IPS-18a (cell line): ENCODE measurements around the gene SCN2B.

ENCODE experiments used
- H3K27ac ChIP-seq: one replicate; pipeline ENCODE4 v1.5.1; 2013; ENCODE audit warnings: low read length
- H3K27me3 ChIP-seq: one replicate; pipeline ENCODE4 v1.6.1; 2013; ENCODE audit warnings: mild to moderate bottlenecking, low read length; ENCODE audit not compliant: control insufficient read depth, insufficient read depth
- H3K36me3 ChIP-seq: one replicate; pipeline ENCODE4 v1.6.1; 2013; ENCODE audit warnings: low read depth, low read length; ENCODE audit not compliant: control insufficient read depth
- H3K4me1 ChIP-seq: one replicate; pipeline ENCODE4 v1.6.1; 2013; ENCODE audit warnings: low read depth, low read length; ENCODE audit not compliant: control insufficient read depth
- H3K4me3 ChIP-seq: one replicate; pipeline ENCODE4 v1.5.1; 2013; ENCODE audit warnings: low read length
- H3K9ac ChIP-seq: one replicate; pipeline ENCODE4 v1.6.1; 2013; ENCODE audit warnings: mild to moderate bottlenecking, low read length, moderate library complexity
- H3K9me3 ChIP-seq: one replicate; pipeline ENCODE4 v1.6.1; 2013; ENCODE audit warnings: low read depth, low read length; ENCODE audit not compliant: control insufficient read depth

Gene SCN2B

DNA sequence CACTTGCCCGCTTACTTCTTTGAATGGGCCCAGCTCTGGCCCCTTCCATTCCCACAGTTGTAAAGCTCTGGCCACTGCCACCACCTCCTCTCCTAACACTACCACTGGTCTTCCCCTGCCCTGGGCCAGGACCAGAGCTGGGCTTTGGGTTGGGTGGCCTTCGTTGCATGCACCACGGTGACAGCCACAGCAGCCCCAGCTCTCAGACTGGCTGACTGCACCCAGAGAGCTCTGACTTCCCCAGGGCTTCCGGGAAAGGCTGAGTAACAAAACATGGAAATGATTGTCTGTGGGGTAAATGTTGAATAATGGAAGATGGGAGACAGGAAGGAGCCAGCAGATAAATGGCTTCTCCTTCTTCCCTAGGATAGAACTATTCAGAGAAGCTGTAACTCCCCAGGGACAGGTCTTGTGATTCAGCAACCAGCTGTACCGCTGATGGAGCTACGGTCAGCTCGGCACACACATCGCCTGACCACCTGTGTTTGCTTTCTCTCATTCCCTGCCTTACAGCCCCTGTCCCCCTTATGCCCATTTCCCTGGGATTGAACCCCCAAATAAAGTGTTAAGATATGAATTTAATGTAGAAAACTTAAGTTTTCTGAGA, 51.4 kb downstream of the SCN2B start:
- Histone ChIP-seq H3K27ac (no peak overlapping the region), H3K4me3 (no peak overlapping the region), H3K27me3 (no peaks in the 10 kb centered on the region), H3K9me3 (no peaks in the 10 kb centered on the region), H3K4me1 (no peaks in the 10 kb centered on the region), H3K9ac (no peak overlapping the region), H3K36me3 (no peaks in the 10 kb centered on the region)

GRCh38 chr11:118120793-118121192, 55.6 kb downstream of the SCN2B start:
- Histone ChIP-seq H3K27me3 (no peaks in the 10 kb centered on the region), H3K9ac (no peak overlapping the region), H3K9me3 (no peaks in the 10 kb centered on the region), H3K36me3 (no peaks in the 10 kb centered on the region), H3K27ac (no peak overlapping the region), H3K4me1 (peaks cover 7% of the 10 kb centered on the region), H3K4me3 (no peak overlapping the region)

DNA sequence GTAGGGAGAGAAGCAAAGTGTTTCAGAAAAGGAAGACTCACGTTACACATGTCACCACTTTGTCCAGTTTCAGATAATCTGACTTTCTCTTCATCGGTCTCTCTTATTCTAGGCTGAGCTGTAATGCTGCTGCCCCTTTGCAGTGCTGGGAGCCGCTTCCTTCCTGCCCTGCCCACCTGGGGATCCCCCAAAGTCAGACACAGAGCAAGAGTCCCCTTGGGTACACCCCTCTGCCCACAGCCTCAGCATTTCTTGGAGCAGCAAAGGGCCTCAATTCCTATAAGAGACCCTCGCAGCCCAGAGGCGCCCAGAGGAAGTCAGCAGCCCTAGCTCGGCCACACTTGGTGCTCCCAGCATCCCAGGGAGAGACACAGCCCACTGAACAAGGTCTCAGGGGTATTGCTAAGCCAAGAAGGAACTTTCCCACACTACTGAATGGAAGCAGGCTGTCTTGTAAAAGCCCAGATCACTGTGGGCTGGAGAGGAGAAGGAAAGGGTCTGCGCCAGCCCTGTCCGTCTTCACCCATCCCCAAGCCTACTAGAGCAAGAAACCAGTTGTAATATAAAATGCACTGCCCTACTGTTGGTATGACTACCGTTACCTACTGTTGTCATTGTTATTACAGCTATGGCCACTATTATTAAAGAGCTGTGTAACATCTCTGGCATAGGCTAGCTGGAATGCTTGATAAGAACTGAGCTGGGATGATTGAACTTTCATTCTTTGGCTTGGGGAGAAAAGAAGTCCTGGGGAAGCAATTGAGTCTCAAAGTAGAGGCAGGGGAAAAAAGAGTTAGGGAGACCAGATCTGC, 58.4 kb downstream of the SCN2B start:
- Histone ChIP-seq H3K27ac (no peak overlapping the region), H3K4me3 (no peak overlapping the region), H3K27me3 (no peaks in the 10 kb centered on the region), H3K9ac (no peak overlapping the region), H3K36me3 (no peaks in the 10 kb centered on the region), H3K4me1 (peaks cover 7% of the 10 kb centered on the region), H3K9me3 (no peaks in the 10 kb centered on the region)

- Histone ChIP-seq H3K36me3 (no peaks in the 10 kb centered on the region), H3K27me3 (no peaks in the 10 kb centered on the region), H3K9ac (no peak overlapping the region), H3K4me3 (no peak overlapping the region), H3K4me1 (peaks cover 7% of the 10 kb centered on the region), H3K9me3 (no peaks in the 10 kb centered on the region), H3K27ac (no peak overlapping the region)
Observed at GRCh38 chr11:118115048-118115447, 61.4 kb downstream of the SCN2B start.

DNA sequence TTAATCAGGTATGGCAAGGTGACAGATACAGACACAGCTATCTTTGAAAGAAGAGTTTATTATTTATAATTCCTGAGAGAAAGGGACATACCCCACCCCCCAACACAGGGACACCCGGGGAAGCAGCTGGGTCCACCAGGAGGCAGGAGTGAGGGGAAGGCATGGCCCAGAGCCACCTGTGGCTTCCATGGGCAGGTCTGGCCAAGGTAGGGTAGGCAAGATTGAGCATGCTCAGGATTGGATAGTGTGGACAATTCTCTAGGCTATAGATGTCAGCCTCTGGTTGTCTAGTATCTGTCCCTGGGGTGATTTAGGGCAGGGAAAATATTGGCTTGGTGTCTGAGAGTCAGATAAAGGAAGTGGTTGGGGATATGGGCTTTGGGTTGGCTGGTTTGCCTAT, 62.2 kb downstream of the SCN2B start:
- peaks cover 7% of the 10 kb centered on the region for H3K4me1 ChIP-seq
- no peaks in the 10 kb centered on the region for H3K9me3 ChIP-seq
- H3K27me3 ChIP-seq, result no peaks in the 10 kb centered on the region
- no peak overlapping the region for H3K9ac ChIP-seq
- H3K4me3 ChIP-seq, result no peak overlapping the region
- no peak overlapping the region for H3K27ac ChIP-seq
- H3K36me3 ChIP-seq, result no peaks in the 10 kb centered on the region

GRCh38 chr11:118112711-118113430, 63.6 kb downstream of the SCN2B start:
- H3K9me3 ChIP-seq, result no peaks in the 10 kb centered on the region
- peaks cover 4% of the 10 kb centered on the region for H3K4me1 ChIP-seq
- H3K27me3 ChIP-seq, result no peaks in the 10 kb centered on the region
- H3K9ac ChIP-seq, result no peak overlapping the region
- H3K27ac ChIP-seq, result no peak overlapping the region
- H3K4me3 ChIP-seq, result no peak overlapping the region
- H3K36me3 ChIP-seq, result no peaks in the 10 kb centered on the region
